Transverse colon (tissue), 4 donors: ENCODE measurements around the gene TNC. TPM values are rescaled to one million over a fixed set of nuclear protein-coding genes. Genes with fewer than 3 reads are reported as not detected.

Experiments used
- DNase-seq: peaks from one replicate; pipeline ENCODE4 v3.0.0-alpha.2; 2019
- H3K27ac ChIP-seq, 4 donors: fragments of 200-600 bp; sonication (generic); 2 replicates each; pipeline ENCODE4 v1.5.1; 2016 to 2018; ENCODE audit warnings: inconsistent platforms in 4 of 4
- H3K27me3 ChIP-seq: fragments of 200-600 bp; sonication (generic); 2 replicates; pipeline ENCODE4 v1.5.1; 2017; ENCODE audit warnings: inconsistent platforms
- H3K36me3 ChIP-seq, 4 donors: fragments of 200-600 bp; sonication (generic); 2 replicates each; pipeline ENCODE4 v1.5.1; 2017 to 2019; ENCODE audit warnings: inconsistent platforms in 4 of 4
- H3K4me1 ChIP-seq, 4 donors: fragments of 200-600 bp; sonication (generic); 2 replicates each; pipeline ENCODE4 v1.5.1; 2017 to 2020; ENCODE audit warnings: inconsistent platforms in 4 of 4
- H3K4me3 ChIP-seq, 4 donors: fragments of 200-600 bp; sonication (generic); 1 replicate in 1 of 4; 2 replicates in 3 of 4; pipeline versions ENCODE4 v1.5.1 to v1.6.1; 2017 to 2019; ENCODE audit warnings: inconsistent platforms in 4 of 4
- H3K9me3 ChIP-seq, 2 donors: fragments of 200-600 bp; sonication (generic); 2 replicates each; pipeline ENCODE4 v1.5.1; 2017 to 2019; ENCODE audit warnings: inconsistent platforms in 2 of 2
- CTCF ChIP-seq, 5 experiments: fragments of 200-600 bp in 3 of 5; fragments of 450-650 bp in 2 of 5; sonication (generic) in 3 of 5; IDR thresholded peaks; 1 replicate in 2 of 5; 2 replicates in 3 of 5; pipeline ENCODE4 v1.5.1; 2016 to 2017; ENCODE audit warnings: antibody characterized with exemption in 5 of 5, inconsistent platforms in 3 of 5, mild to moderate bottlenecking in 2 of 5, moderate library complexity in 1 of 5
- EP300 ChIP-seq: sonication (generic); formaldehyde crosslinking; IDR thresholded peaks from one replicate; pipeline ENCODE4 v1.6.1; 2017; ENCODE audit warnings: antibody characterized with exemption, low read depth
- POLR2A ChIP-seq: fragments of 450-650 bp; IDR thresholded peaks from one replicate; pipeline ENCODE4 v1.6.1; 2016; ENCODE audit warnings: antibody characterized with exemption, mild to moderate bottlenecking, moderate library complexity
- POLR2AphosphoS5 ChIP-seq, 3 donors: sonication (generic); formaldehyde crosslinking; IDR thresholded peaks; one replicate each; pipeline ENCODE4 v1.6.1; 2016; ENCODE audit warnings: antibody characterized with exemption in 3 of 3
- WGBS, 2 donors: methylation state at CpG; one replicate each; pipeline ENCODE4 v1.1.5; 2018; ENCODE audit warnings: low coverage in 1 of 2; 5-methylcytosine and 5-hydroxymethylcytosine counted together
- in situ Hi-C, 4 donors: fragments of 200-750 bp; cut with MboI; loops; one replicate each; pipeline versions ENCODE4 v1.15.0 to v1.15.1; 2017; ENCODE audit warnings: low sequenced_read_pairs in 3 of 4, low pct_ligation_motif_present in 1 of 4, low pct_unique_long_range_greater_than_20kb in 1 of 4
- intact Hi-C: fragments of 100-400 bp; cut with DNase I; formaldehyde crosslinking; loops from one replicate; pipeline ENCODE4 v1.15.1; 2023; ENCODE audit warnings: low total_unique reads
- total RNA-seq, 4 donors: library from RNA; depleted of rRNA; stranded (reverse); fragments of >200 nt; gene quantifications; one replicate each; pipeline ENCODE4 v1.1.0, GENCODE V29; 2016

The TNC gene
- total RNA-seq, 4 donors from 2014 or later = 29.4 to 316 (median 61.9) TPM

DNA sequence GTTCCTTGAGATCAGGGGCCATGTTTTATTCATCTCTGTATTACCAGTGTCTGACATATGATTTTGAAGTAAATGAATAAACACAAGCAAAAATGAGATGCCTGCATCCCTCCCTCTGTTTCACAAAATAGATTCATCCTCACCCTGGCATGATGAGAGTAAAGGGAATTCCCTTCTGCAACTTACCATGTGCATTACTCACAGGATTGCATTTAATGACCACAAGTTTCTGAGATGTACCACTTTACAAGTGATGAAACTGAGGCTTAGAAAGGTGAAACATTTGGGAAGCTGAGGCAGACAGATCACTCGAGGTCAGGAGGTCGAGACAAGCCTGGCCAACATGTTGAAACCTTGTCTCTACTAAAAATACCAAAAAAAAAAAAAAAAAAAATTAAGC lies 113.4 kb downstream of the TNC start:
- no peak for DNase-seq
- Histone ChIP-seq H3K36me3 (no peaks in the 10 kb centered on the region), H3K27me3 (no peaks in the 10 kb centered on the region), H3K4me1 (no peaks in the 10 kb centered on the region), H3K4me3 (no peak overlapping the region), H3K9me3 (no peaks in the 10 kb centered on the region), H3K27ac (no peak overlapping the region)
- intact Hi-C loops = no loop called here
- in situ Hi-C loops = loop anchor here in 1 of 4 donors (25.0 kb wide), 1 partner anchor 567 kb away; no protein-coding TSS in a partner anchor
- WGBS, 2 donors = 70% methylated on average over 2 of the region's 2 CpGs; no CpG with 5 or more reads in 1 of the 2 donors
- no peak for TF ChIP-seq POLR2A
- no peak for TF ChIP-seq CTCF (IDR thresholded peaks at IDR 0.05)
- TF ChIP-seq EP300 = no peak

GRCh38 chr9:115002371-115003120 lies 115.4 kb downstream of the TNC start:
- TF ChIP-seq POLR2A = no peak
- TF ChIP-seq EP300 = no peak
- TF ChIP-seq POLR2AphosphoS5 (IDR thresholded peaks at IDR 0.05) = no peak
- TF ChIP-seq CTCF (IDR thresholded peaks at IDR 0.05) = no peak
- no peaks in the 10 kb centered on the region for H3K27me3 ChIP-seq
- H3K36me3 ChIP-seq = no peaks in the 10 kb centered on the region
- H3K27ac ChIP-seq = no peak overlapping the region
- intact Hi-C loops = no loop called here
- H3K4me1 ChIP-seq = no peaks in the 10 kb centered on the region
- DNase-seq = no peak
- WGBS, 2 donors = 70 to 96% methylated on average over 3 to 8 of the region's 8 CpGs
- no peak overlapping the region for H3K4me3 ChIP-seq
- no peaks in the 10 kb centered on the region for H3K9me3 ChIP-seq
- in situ Hi-C loops = loop anchor here in 1 of 4 donors (25.0 kb wide), 1 partner anchor 565 kb away; no protein-coding TSS in a partner anchor

DNA sequence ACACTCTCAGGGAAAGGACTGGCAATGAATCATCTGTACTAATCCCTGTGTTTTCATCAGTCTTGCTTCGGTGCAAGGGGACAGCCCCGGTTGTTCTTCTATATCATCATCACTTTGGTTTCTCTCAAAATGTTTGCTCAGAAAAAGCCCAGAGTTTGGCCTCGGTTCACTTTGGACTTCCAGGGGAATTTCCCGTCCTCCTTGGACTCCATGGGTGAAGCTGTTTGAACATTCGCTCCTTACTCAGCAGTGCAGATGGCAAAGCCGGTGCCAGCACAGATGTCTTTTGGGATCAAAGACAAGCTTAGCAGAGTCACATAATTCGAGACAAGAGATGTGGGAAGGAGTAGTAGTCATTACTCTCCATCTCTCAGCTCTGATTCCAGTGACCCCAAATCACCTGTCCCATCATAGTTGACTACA lies 117.7 kb downstream of the TNC start:
- intact Hi-C loops (no loop called here), in situ Hi-C loops (loop anchor here in 1 of 4 donors (25.0 kb wide), 1 partner anchor 563 kb away; no protein-coding TSS in a partner anchor)
- no peak overlapping the region for H3K27ac ChIP-seq
- DNase-seq = no peak
- no peak overlapping the region for H3K4me3 ChIP-seq
- no peak for TF ChIP-seq EP300
- TF ChIP-seq POLR2AphosphoS5 (IDR thresholded peaks at IDR 0.05) = no peak
- no peak for TF ChIP-seq POLR2A
- no peak for TF ChIP-seq CTCF (IDR thresholded peaks at IDR 0.05)
- no peaks in the 10 kb centered on the region for H3K36me3 ChIP-seq
- no peaks in the 10 kb centered on the region for H3K4me1 ChIP-seq
- 55 to 66% methylated on average over 5 to 7 of the region's 7 CpGs for WGBS, 2 donors
- H3K9me3 ChIP-seq = no peaks in the 10 kb centered on the region
- no peaks in the 10 kb centered on the region for H3K27me3 ChIP-seq

- 77 to 86% methylated on average over 1 to 2 of the region's 2 CpGs for WGBS, 2 donors
- H3K27ac ChIP-seq = no peak overlapping the region
These were observed 119.6 kb downstream of the TNC start for GRCh38 chr9:114998326-114998725.

More at GRCh38 chr9:114998326-114998725, 119.6 kb downstream of the TNC start:
- Histone ChIP-seq H3K36me3 (no peaks in the 10 kb centered on the region), H3K4me3 (no peak overlapping the region), H3K4me1 (no peaks in the 10 kb centered on the region), H3K27me3 (no peaks in the 10 kb centered on the region), H3K9me3 (no peaks in the 10 kb centered on the region)
- intact Hi-C loops = no loop called here
- TF ChIP-seq POLR2A = no peak
- no peak for TF ChIP-seq POLR2AphosphoS5 (IDR thresholded peaks at IDR 0.05)
- no peak for TF ChIP-seq EP300
- no peak for TF ChIP-seq CTCF (IDR thresholded peaks at IDR 0.05)
- in situ Hi-C loops = no loop called here
- no peak for DNase-seq
